Right renal pelvis (tissue), 4 donors: ENCODE results near the gene GKAP1. TPM values are rescaled to one million over a fixed set of nuclear protein-coding genes. Genes with fewer than 3 reads are reported as not detected.
"Not testable (repeated sequence)": the region's sequence is repeated elsewhere in the genome, so short reads cannot be mapped to it uniquely, and the experiment has no call there.

Source experiments
- DNase-seq, 4 donors: peaks; one replicate each; pipeline ENCODE4 v3.0.0-alpha.2; 2013; ENCODE audit warnings: low read depth in 4 of 4, low spot score in 3 of 4, missing footprints in 1 of 4
- polyA plus RNA-seq, 4 donors: library from polyadenylated mRNA; unstranded; fragments of 120-200 nt; gene quantifications; one replicate each; pipeline ENCODE4 v1.2.1, GENCODE V29; 2013; ENCODE audit not compliant: insufficient read length in 4 of 4

The GKAP1 gene
- polyA plus RNA-seq, 4 donors = 15.9 to 19.2 (median 16.7) TPM

- DNase-seq = no peak
These were observed 83.8 kb downstream of the GKAP1 start for GRCh38 chr9:83733739-83734138.

GRCh38 chr9:83728591-83729368 is 88.8 kb downstream of the GKAP1 start:
- DNase-seq = not testable (repeated sequence)

DNA sequence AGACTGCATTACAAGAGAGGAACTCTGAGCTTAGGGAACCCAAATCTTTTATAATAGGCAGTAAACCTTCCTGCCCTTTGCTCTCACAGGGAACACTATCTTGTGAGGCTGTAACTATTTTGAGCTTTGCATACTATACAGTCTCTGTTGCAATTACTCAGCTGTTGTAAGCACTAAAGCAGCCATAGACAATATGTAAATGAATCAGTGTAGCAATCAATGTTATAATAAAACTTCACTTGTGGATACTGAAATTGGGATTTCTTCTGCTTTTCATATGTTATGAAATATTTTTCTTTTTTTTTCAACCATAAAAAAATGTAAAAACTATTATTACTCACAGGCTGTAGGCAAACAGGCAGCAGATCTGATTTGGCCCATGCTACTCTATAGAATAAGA is 93.1 kb downstream of the GKAP1 start:
- no peak for DNase-seq

GRCh38 chr9:83722726-83723495 is 94.7 kb downstream of the GKAP1 start:
- DNase-seq = no peak

DNA sequence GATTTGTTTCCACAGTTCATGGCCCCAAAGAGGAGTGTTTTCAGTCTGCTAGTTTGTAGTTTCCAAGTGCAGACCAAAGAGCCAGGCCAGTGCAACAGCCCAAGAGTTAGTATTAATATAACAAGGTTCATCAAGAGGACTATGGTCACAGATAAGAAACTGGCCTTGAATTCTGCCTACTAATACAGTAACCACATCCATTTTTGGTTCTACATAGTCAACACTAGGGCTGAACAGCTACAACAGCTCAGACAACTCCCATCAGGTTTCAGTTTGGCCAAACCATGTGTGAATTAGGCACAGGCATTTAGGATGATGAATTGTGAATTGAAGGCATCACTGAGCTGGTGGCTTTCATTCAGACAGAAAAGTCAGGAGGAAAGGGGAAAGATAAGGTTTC is 96.1 kb downstream of the GKAP1 start:
- DNase-seq = no peak

- DNase-seq = no peak
These were observed 101.8 kb downstream of the GKAP1 start for GRCh38 chr9:83715794-83716193.

DNA sequence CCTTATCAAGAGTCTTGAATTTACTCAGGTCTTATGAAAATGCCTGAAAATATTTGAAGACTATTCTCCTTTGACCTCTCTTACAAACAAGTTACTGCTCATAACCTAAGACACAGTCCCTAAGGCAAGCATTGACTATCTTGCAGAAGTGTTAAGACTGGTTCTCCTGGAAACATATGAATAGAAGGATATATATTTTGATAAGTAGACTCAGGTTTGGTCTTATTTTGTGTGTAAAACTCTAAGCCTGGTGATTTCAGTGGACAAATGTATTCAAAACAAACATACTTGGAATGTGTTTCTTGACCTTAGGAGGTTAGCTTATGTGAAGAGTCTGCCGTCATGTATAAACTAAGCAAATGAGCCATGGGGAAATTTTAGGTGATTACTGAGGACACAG is 102.3 kb downstream of the GKAP1 start:
- DNase-seq = no peak

DNA sequence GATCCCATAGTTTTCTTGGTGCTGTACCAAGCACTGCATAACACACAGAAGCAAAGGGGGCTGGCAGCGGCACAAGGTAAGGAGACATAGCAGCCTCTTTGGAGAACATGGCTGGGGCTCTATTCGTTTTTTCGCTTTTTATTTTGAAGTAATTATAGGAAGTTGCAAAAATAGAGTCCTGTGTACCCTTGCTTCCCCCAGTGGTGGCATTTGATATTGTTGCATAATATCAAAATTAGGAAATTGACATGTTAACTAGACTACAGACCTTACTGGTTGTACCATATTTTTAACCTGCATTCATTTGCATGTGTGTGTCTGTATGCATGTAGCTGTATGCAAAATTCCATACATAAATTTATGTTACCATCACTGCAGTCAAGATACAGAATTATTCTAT is 103.2 kb downstream of the GKAP1 start:
- DNase-seq = no peak

- peak in 2 of 4 donors; percentile 5 to 25 for DNase-seq
These were observed 108.9 kb downstream of the GKAP1 start for GRCh38 chr9:83708515-83709158.

DNA sequence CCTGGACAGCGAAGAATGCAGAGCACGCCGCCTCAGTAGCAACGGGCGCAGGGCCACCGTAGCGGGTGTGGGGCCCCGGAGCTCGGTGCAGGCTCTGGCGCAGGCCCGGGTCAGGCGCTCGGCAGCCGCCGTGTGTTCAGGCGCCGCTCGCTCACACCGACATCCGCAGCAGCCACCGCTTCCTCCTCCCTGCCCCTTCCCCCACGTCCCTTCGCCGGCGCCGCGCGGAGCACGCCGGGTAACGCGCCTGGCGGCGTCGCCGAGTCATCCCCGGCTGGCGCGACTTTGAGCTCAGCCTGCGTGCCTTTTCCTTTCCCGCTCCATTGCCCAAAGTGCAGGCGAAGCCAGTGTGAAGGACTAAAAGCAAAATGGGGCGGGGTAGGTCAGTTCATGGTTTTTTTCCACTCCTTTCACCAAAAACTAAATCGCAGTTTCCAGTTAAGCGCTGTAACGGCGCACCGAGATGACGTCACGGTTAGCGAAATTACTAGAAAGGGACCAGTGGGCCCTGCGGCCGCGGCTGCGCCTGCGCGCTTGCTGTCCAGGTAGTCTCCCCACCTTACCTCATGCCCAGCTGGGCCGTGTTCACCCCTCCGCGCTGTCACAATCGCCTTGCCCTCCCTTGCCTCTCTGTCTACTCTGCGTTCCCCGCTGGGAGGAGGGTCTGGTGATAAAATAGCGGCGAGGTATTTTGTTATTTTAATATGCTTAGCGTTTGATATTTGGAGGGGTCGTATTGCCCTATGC is 109.6 kb downstream of the GKAP1 start, which contains the start of gene UBQLN1:
Gene UBQLN1 (minus strand): TSS at position 191 of the 747 bp plus-strand sequence. CDS start 279 bp downstream, outside the sequence.
- peak; percentile 93 to 96 (median 94) for DNase-seq

DNA sequence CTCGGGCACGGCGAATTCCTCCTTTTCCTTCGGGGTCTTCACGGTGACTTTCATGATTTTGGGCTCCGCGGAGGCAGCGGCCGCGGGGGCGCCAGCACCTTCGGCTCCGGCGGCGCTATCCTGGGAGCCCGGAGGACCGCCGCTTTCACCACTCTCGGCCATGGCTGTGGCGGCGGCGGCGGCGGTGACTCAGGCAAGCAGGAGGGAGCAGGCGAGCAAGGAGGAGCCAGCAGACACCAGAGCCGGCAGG is 110.1 kb downstream of the GKAP1 start:
- DNase-seq = no peak

DNA sequence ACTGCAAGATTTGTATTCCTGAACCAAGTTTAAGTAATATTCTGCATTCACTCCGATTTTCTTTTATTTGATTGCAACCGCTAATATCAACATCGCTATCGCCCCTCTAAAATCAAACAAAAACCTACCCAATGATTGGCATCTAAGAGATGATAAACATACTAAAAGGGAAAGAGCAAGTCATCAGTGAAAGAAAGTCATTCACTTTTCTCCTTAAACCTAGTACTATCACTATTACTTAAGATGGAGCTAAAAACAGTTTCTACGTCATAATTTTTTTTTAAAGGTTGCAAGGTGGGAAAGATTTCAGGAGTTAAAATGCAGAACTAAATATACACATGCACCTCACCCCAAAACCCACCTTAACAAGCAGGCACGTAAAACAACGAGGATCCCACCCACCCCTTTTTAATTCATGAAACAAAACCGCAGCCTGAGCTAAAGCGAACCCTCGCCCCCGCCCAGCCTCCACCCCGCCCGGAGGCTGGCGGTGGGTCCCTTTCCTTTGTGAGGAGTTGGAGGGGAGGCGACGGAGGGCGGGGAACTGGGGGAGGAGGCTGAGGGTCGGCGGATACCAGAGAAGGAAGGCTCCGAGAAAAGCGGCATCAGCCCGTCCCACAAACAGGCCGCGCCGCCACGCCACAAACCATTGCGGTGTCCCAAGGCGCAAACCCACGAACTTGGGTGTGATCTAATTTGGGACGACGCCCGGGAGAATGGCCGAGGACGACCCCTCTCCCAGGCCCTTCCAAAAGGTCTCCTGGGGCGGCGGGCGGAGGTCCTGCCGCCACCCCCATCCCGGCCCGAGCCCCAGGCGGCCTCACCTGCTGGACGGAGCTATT is 110.7 kb downstream of the GKAP1 start:
- peak; percentile 49 to 57 (median 50) for DNase-seq

GRCh38 chr9:83705219-83705651 is 112.3 kb downstream of the GKAP1 start:
- not testable (repeated sequence) for DNase-seq

GRCh38 chr9:83701769-83702168 is 115.8 kb downstream of the GKAP1 start:
- DNase-seq = no peak

GRCh38 chr9:83701286-83701685 is 116.3 kb downstream of the GKAP1 start:
- no peak for DNase-seq

- DNase-seq = no peak
These were observed 118.0 kb downstream of the GKAP1 start for GRCh38 chr9:83699615-83700014.

DNA sequence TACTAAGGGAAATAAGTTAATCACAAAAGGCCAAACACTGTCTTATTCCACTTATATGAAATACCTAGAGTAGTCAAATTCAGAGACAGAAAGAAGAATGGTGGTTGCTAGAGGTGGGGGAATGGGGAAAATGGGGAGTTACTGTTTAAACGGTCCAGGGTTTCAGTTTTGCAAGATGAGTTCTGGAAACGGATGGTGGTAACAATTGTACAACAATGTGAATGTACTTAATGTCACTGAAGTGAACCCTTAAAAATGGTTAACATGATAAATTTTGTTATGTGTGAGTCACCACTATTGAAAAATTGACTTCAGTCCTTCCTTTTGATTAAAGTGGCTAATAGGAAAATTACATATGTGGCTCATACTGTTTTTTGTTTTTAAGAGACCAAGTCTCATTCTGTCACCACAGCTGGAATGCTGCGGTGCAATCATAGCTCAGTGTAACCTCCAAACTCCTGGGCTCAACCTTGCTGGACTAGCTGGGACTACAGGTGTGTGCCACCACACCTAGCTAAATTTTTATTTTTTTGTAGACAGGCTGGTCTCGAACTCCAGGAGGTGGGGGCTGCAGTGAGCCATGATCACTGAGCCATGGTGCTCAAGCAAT is 118.5 kb downstream of the GKAP1 start:
- no peak for DNase-seq

GRCh38 chr9:83691492-83691891 is 126.1 kb downstream of the GKAP1 start:
- DNase-seq = no peak
